Activated CD4-positive, alpha-beta T cell treated with anti-CD3 and anti-CD28 coated beads for 1 hour (primary cell): ENCODE data around the gene KLF2.
"Not testable (repeated sequence)": the region's sequence is repeated elsewhere in the genome, so short reads cannot be mapped to it uniquely, and the experiment has no call there.

Experiments used
- DNase-seq: peaks from one replicate; pipeline ENCODE4 v3.0.0-alpha.2; 2020

KLF2 gene

DNA sequence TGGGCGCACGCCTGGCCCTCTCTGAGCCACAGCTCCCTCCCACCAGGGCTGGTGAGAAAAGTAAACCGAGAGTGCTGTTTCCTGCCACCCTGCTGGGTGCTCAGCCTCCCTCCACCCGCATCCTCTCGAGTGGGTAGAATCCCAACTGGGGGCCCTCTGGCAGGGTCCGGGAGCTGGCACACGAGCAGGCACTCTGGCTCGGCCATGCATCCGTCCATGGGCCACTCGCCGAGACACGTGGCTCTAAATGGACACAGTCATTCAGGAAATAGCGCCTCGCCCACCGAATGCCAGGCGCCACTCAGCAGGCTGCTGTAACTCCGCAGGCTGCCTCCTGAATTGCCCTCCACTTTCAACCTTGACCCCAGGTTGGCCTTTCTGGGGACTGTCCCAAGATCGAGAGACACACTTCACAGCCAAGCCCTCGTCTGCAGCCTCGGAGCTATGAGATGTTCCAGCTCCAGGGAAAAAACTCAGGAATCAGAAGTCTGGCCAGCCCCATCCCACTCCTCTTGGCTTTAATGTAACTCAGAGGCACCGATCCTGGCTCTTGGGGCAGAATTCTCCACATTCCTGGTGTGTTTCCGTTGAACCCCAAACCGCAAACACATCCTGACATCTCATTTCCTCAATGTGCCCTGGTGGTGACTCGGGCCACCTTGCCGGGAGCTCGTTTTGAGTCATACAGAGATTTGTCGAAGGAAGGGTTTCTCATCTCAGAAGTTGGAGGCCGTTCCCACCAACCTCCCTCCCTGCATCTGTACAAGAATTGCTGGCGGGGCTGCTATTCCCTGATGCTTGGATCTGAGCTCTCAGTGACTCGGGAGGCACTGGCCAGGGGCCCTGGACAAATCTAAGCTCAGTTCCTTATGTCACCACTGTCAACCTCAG is 14.1 kb downstream of the KLF2 start:
- peak; percentile 29 for DNase-seq

DNA sequence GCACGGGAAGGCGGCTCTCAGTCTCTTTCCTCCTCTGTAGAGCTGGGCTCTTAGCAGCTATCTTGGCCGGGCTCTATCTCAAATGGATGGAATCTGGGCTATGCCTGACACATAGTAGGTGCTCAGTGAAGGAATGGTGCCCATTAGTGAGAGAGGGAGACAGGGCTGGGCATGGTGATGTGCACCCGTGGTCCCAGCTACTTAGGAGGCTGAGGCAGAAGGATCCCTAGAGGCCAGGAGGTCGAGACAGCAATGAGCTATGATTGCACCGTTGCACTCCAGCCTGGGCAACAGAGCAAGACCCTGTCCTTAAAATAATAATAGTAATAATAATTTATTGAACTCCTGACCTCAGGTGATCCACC is 14.7 kb downstream of the KLF2 start:
- DNase-seq, result no peak

DNA sequence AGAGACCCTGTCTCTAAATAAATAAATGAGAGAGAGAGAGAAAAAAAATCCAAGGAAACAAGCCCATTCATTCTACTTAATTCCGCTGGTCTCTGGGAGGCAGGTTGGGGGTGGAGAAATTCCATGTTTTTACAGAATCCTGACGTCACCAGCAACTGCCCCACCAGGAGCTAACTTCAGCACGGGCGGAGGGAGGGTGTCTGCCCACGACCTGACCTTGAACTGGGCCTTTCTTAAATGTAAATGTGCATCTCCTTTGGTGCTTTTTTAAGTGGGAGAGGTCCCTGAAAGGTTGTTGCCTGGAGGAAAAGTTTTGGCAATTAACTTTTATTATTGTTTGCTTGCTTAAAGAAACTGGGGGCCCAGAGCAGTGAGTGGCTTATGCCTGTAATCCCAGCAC is 15.5 kb downstream of the KLF2 start:
- DNase-seq, result no peak

DNA sequence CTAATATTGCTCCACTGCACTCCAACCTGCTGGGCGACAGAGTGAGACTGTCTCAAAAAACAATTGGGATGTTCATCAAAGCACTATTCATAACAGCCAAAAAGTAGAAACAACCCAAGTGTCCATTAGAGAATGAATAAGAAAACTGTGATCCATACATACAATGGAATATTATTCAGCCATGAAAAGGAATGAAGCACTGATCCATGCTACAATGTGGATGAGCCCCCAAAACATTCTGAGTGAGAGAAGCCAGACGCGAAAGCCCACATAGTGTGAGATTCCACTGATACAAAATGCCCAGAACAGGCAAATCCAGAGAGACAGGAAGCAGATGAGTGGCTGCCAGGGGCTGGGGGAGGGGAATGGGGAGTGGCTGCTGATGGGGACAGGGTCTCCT is 16.0 kb downstream of the KLF2 start:
- DNase-seq, result no peak

DNA sequence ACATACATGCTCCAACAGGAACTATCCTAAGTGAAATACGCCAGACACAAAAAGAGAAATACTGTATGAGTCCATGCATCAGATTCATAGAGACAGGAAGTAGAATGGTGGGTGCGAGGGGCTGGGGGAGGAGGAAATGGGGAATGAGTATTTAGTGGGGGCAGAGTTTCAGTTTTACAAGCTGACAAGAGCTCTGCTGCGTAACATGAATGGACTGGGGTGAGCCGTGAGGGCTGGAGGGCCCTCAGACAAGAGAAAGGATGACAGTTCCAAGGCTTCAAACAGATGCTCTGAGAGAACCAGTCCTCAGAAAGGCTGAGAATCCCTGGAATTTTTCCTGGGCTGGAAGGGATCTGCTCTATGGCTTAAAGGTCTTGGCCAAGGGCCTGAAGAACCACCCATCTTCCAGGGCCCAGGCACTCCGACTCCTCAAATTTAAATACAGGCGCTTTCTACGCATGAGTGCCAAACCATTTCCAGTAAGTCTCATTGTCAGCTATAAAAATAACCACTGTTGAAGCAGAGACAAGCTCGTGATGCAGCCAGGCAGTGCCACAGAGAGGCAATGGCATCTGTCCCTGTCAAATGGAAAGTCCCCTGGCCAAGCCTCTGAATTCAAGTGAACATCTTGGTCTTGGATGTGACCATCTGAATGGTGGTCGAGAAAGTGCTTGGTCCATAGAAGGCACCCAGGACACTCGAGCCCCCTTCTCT is 17.5 kb downstream of the KLF2 start:
- DNase-seq, result no peak

DNA sequence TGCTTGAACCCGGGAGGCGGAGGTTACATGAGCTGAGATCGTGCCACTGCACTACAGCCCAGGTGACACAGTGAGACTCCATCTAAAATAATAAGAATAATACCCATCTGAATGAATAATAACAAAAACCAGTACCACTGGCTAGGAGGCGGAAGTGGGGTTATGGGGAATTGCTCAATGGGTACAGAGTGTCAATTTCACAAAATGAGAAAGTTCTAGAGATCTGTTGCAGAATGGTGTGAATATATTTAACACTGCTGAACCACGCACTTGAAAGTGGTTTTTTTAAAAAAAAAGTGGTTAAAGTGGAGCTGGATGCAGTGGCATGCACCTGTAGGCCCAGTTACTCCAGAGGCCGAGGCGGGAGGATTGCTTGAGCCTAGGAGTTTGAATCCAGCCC is 18.5 kb downstream of the KLF2 start:
- no peak for DNase-seq

DNA sequence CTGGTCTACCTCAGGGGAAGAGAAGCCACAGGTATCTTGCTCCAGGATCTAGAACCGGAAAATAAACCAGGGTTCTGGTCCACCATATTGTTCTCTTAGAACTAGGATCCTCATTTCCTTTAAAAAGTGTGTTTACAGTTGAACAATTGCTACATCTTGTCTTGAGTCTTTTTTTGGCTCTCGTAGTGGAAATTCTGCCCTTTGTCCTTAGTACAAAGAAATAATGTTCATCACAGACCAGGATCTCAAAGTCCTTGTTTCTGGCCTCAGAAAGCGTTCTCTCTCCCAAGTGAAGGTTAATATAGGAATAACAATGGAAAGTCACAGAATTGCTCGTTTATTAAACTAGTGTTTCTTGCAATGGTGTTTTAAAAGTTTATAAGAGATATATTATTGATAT is 20.8 kb downstream of the KLF2 start:
- DNase-seq, result no peak

DNA sequence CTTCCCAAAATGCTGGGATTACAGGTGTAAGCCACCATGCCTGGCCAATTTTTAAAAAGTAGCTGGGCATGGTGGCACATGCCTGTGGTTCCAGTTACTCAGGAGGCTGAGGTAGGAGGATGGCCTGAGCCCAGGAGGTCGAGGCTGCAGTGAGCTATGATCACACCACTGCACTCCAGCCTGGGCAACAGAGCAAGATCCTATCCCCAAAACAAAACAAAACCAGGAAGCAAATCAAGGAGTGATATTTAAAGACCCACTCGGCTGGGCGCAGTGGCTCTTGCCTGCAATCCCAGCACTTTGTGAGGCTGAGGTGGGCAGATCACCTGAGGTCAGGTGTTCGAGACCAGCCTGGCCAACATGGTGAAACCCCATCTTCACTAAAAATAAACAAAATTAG is 22.5 kb downstream of the KLF2 start:
- not testable (repeated sequence) for DNase-seq

DNA sequence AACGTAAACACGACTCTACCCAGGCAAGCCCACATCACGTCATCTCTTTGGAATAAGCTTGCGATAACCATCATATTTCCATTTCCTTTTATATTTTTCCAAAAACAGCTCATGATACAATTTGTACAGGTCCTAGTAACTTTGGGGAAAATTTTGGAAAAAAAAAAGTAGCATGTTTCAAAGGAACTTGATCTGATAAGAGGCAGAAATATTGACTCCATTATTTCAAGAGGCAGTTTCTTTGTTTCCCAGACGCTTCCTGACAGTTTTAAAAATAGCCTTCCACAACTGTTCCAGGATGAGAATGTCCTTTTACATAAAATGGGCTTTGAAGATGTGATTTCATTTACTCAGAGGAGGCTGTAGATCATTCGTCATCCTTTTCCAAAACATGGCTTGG is 23.1 kb downstream of the KLF2 start:
- DNase-seq, result no peak

DNA sequence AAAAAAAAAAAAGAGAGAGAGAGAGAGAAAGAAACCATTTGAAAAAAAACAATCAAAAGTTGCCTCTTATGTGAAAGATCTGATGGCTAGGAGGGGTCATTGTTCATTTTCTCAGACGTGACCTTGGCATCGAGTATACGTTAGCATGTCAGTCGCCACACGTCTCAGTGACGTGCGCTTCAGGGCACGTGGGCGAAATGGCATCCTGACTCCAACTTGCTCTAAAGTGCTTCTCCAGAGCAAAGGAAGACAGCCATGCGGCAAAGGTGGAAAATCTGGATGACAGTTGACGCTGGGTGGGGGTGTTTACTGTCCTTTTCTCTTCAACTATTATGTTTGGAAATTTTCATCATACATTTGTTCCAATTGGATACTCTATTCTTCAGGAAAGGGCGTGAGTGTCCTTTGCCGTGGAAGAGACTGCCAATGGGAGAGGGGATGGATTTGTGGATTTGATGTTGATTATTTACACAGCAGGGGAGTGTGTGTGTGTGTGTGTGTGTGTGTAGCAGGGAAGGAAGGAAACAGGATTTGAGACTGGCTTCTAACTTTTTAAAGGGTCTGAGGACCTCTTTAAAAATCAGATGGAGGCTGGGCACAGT is 25.0 kb downstream of the KLF2 start:
- no peak for DNase-seq

DNA sequence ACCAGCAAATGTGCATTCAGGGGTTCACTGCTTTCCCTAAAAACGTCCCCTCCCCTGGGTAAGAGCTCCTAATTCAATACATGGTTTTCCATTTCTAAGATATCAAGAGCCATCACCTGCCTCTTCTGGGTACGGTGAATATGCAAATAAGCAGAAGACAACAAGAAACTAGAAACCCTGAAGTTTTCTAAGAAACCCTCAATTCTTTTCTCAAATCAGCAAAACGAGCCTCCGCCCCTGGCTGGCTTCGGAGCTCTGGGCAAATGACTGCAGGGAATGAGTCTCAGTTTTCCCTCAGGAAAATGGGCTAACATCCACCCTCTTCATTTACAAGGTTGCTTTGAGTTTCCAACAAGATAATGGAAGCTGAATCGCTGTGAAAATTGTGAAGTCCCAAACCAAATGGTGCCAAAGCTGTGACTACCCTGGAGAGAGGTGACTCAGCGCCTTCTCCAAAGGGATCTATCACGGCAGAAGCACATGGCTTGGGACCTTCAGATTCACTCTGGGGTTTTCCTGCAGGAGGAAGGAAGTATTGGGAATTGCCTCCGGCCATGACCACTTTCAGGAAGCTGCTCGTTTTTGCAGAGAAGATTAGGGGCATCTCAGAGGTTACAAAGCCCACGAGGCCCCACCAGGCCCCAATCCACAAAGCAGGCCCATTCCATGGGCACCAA is 26.6 kb downstream of the KLF2 start:
- no peak for DNase-seq

DNA sequence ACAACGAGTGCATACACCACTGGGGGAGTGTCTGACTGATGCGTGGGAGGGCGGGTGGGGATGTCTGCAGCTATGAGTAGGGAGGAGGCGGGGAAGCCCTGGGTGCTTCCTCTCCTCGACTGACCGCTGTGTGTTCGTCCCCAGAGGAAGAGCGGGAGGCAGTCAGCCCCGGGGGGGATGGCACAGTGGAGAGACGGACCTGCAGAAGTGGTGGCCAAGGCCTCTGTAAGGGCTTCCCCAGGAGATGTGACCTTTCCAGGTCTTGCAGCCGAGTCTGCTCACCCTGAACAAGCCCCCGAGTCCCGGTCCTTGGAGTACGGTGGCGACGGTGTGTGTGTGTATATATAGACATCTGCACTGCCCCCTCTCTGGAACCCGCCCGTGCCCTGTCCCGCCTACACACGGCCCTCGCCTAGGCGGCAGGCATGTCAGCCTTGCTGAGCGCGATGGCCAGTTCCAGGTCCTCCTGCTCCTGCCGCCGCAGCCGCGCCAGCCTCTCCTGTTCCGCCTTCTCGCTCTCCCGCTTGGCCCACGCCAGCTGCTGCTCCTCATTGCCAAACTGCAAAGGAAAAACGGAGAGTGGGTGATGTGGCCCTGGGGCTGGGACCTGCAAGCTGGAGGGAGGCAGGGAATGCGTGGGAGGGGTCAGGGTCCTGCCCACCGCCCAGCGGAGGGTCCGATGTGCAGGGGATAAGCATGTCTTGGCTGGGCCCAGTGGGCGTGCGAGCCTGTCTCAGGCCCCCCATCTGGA is 30.8 kb downstream of the KLF2 start:
- DNase-seq, result no peak

DNA sequence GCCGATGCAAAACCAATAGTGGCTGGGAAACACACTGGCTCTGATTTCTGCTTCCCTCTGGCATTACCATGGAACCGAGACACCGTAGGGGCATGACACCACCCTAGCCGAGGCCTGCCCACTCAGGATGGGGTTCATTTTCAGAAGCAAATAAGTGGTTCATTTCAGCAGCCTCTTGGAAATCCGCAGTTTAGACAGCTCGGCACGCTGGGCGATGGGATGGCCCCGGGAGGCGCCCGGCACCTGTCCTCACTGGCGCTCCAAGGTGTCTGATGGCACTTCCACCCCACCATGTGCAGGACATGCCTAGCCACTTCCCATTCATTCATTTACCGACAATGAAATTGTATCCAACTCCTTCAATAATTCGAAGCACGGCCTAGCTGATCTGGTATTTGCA is 33.8 kb downstream of the KLF2 start:
- no peak for DNase-seq

DNA sequence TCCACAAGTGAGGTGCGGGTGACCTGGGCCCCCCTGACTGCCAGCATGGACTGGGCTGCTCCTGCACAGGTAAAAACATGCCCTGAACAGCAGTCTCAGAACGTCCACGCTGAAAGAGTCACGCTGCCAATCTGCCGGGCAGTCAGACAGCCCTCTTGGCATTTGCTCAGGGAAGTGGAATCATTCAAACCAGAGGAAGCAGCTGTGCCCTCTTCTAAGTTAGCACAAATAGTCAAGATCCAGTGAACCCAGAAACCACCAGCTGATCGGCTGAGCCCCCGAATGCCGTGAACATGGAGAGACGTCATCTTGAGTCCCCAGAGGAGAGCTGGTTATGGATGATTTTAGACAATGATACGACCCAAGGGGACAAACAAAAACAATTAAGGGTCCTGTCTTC is 34.4 kb downstream of the KLF2 start:
- no peak for DNase-seq

DNA sequence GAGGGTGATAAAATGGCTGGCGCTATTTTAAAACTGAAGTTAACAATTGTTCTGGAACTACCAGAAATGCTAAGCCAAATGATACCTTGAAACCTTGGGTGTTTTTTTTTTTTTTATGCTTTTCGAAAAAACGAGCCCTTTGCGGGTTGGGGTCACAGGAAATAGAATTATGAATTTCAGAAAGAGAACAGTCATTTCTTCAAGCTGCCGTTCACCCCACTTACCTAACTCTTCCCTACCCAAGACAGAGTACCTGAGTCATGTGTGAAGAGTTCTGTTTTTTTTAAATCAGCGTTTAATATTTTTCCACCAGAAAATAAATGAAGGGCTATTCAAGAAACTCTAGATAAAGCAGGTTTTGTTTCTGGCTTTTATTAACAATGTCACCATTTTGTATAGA is 35.3 kb downstream of the KLF2 start:
- DNase-seq, result no peak

DNA sequence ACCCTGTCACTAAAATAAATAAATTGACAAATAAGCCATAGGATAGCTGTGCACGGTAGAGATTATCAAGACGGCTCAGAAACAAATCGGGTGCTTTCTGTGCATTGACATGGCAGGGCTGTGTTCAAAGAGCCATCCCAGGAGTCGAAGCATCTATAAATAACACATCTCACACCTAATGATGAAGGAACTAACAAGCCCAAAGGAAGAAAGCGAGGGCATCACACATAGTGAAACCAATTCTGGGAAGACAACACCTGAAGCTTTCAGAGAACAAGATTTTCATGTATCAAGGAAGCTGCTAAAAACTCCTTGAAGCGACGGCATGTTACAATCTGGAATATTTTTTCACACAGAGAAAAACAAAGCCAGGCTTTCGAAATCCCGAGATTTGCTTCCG is 36.1 kb downstream of the KLF2 start:
- DNase-seq, result no peak

DNA sequence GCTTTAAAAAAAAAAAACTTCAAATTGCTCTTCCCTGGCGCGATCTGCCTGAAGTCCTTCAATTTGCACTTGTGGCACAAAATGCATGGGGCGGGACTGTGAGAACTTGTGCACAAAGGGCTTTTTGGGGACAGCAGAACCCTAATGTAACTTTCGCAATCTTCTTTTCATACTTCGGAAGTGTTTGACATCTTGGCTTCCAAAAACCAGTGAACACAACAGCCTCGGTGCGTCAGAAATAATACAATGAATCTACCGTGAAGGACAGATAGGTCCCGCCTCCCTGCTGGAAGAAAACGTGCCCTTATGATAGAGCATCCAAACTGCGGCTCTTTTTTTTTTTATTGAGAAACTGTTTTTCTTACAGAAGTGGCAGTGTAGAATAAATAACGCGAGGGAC is 36.6 kb downstream of the KLF2 start:
- DNase-seq, result no peak

DNA sequence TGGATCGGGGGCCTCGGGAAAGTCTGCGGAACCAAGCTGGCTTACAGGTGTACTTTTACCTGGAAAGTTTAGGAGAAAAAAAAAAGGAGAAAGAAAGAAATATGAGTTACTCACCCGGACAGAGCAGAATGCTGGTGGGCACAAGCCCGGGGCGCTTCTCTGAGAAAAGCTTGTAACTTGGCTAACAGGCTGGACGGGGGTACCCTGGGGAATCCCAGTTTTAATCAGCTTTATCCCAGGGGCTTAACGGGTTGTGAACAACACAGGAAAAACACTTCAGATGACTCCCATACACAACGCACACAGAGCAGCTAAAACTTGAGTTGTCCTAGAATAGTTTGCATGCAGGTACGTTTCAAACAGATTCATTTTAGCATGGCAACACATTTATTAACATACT is 37.3 kb downstream of the KLF2 start:
- DNase-seq, result no peak

DNA sequence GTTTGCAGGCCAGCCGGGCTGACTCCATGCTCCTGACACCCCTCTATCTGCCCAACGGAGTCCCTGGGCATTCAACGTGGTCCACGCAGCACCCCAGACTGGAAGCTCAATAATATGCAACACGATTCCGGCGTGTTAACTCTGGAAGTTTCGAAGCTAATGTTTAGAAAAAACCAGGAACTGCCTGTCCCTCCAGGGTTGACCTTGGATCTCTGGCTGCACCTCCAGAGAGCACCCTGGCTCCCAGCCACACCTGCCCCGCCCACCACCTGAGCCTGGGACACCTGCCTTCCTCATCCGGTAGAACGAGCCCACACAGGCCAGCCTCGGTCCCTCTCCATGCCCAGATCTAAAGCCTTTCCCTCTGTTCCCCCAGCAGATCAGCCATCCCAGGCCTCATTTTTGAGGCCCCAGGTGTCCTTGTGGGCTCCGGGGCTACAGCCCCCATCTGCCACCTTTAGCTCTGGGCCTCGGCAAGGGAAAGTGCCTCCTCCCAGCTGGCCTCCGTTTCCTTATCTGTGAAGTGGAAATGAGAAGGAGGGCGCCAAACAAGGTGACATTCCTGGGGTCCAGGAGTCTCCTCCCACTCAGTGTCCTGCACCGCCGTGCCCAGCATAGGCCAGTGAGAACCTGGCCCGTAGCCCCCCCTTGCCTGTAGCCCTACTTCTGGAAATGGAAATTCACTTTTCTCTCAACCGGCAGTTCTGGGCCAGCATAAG is 38.7 kb downstream of the KLF2 start:
- DNase-seq, result no peak

DNA sequence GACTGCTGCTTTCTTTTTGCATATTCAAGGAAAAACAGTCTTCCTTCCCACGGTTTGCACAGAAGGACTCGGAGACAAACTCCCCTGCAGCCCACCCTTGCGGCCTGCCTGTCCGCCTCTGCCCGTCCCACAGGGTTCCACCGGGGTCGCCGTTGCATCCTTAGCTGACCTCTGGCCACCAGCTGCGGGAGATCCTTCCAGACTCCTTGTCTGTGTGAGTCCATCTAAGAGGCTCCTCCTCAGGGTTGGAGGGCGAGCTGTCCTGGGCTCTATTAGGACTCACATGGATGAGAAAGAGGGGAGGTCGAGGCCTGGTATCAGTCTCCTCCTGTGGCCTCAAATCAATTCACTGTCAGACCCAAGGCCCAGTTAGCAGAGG is 39.2 kb downstream of the KLF2 start:
- DNase-seq, result no peak

DNA sequence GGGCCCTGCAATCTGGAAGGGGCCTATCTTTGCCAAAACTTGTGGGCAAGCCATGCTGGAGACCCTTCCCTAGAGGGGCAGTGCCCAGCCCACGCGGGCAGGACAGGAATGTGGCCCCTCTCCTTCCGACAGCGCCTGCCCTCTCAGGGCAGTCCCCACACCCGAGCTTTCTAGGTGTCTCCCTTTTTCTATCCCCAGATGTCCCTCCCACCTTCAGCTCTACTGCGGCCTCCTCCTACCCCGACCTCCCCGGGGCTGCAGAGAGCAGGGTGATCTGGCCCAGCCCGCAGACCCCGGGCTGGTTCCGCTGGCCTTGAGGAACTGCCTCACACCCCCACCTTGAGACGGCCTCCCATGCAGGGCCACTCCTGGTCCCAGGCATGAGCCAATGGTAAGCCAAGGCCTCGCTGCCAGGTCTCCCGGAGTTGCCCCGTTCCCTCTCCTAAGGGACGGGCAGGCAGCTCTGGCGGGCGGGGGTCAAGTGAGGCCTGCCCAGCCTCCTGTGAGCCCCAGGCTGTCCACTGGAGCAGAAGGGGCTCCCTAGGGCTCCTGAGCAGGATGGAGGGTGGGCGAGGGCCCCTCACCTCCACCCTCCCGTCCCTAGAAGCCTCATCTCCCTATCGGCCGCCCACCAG is 39.7 kb downstream of the KLF2 start:
- DNase-seq, result no peak
